Kidney epithelial cell (primary cell): ENCODE results near the gene BST2. TPM values are rescaled to one million over a fixed set of nuclear protein-coding genes. Genes with fewer than 3 reads are reported as not detected.
A peak's percentile ranks its signal among the peaks of the same experiment; 100 is the strongest.

Experiments used
- DNase-seq: peaks from one replicate; pipeline ENCODE4 v3.0.0-alpha.2; 2010; ENCODE audit warnings: low read depth
- H3K27me3 ChIP-seq: 2 replicates; pipeline ENCODE4 v1.6.0; 2011; ENCODE audit warnings: low read length; ENCODE audit not compliant: control insufficient read depth, insufficient read depth
- H3K36me3 ChIP-seq: 2 replicates; pipeline ENCODE4 v1.5.1; 2011; ENCODE audit warnings: low read length; ENCODE audit not compliant: control insufficient read depth, insufficient read depth
- H3K4me3 ChIP-seq: 2 replicates; pipeline ENCODE4 v1.5.1; 2011; ENCODE audit warnings: low read depth, mild to moderate bottlenecking, control low read depth, low read length
- CTCF ChIP-seq: IDR thresholded peaks from 2 replicates; pipeline ENCODE4 v1.5.1; 2011; ENCODE audit warnings: mild to moderate bottlenecking, moderate library complexity, low read length, control low read depth, inconsistent platforms; ENCODE audit not compliant: insufficient read depth, poor library complexity, severe bottlenecking
- total RNA-seq: library from RNA; depleted of rRNA; stranded (reverse); fragments of >200 nt; gene quantifications from 2 replicates; pipeline ENCODE4 v1.2.3, GENCODE V29; 2015

The BST2 gene
- total RNA-seq: 38.2 and 41.4 TPM in 2 replicates

- peaks cover 5% of the 10 kb centered on the region for H3K27me3 ChIP-seq
- no peak for TF ChIP-seq CTCF
- peak; percentile 56 for DNase-seq
- H3K4me3 ChIP-seq: no peak within 1 kb of the TSS
- no peaks in the 10 kb centered on the region for H3K36me3 ChIP-seq
Observed at GRCh38 chr19:17405250-17406045, at the start of gene BST2. BST2 (minus strand) TSS chr19:17405630; CDS start chr19:17405575, 55 bp downstream.

GRCh38 chr19:17454576-17455071 lies 49.2 kb upstream of the BST2 start:
- H3K36me3 ChIP-seq: no peaks in the 10 kb centered on the region
- no peak for TF ChIP-seq CTCF
- no peak for DNase-seq
- H3K27me3 ChIP-seq: peaks cover 36% of the 10 kb centered on the region
- no peak overlapping the region for H3K4me3 ChIP-seq

GRCh38 chr19:17451820-17452219 lies 46.4 kb upstream of the BST2 start:
- no peak for DNase-seq
- no peaks in the 10 kb centered on the region for H3K36me3 ChIP-seq
- TF ChIP-seq CTCF: no peak
- no peak overlapping the region for H3K4me3 ChIP-seq
- peaks cover 47% of the 10 kb centered on the region for H3K27me3 ChIP-seq

- TF ChIP-seq CTCF: no peak
- peak; percentile 54 for DNase-seq
- no peak overlapping the region for H3K4me3 ChIP-seq
- peaks cover 38% of the 10 kb centered on the region for H3K27me3 ChIP-seq
- no peaks in the 10 kb centered on the region for H3K36me3 ChIP-seq
Observed at GRCh38 chr19:17450264-17451075, 45.0 kb upstream of the BST2 start.

GRCh38 chr19:17448131-17448967 lies 42.9 kb upstream of the BST2 start, which contains the start of gene TMEM221:
TMEM221 (minus strand) TSS chr19:17448668; CDS start chr19:17448462, 206 bp downstream.
- H3K4me3 ChIP-seq: peak within 1 kb of the TSS; percentile 27
- no peak for DNase-seq
- H3K36me3 ChIP-seq: no peaks in the 10 kb centered on the region
- peaks cover 22% of the 10 kb centered on the region for H3K27me3 ChIP-seq
- peak; percentile 38 for TF ChIP-seq CTCF
